ENCODE measurements around the gene ABCB4.

ABCB4 gene

GRCh38 chr7:87416682-87417587, 58.5 kb downstream of the ABCB4 start:
- peak; percentile 37 for DNase-seq (ENCODE audit: low read depth)

GRCh38 chr7:87414794-87415188, 60.7 kb downstream of the ABCB4 start:
- no peak for DNase-seq (ENCODE audit: low read depth)

- DNase-seq (ENCODE audit: low read depth), result no peak
These were observed 61.3 kb downstream of the ABCB4 start for GRCh38 chr7:87413951-87414793.

- no peak for DNase-seq (ENCODE audit: low read depth)
These were observed 62.5 kb downstream of the ABCB4 start for GRCh38 chr7:87413029-87413428.

- DNase-seq (ENCODE audit: low read depth), result no peak
These were observed 64.3 kb downstream of the ABCB4 start for GRCh38 chr7:87411186-87411585.

- DNase-seq (ENCODE audit: low read depth), result no peak
These were observed 70.8 kb downstream of the ABCB4 start for GRCh38 chr7:87404674-87405073.

- no peak for DNase-seq (ENCODE audit: low read depth)
These were observed 77.0 kb downstream of the ABCB4 start for GRCh38 chr7:87398446-87398845.

- DNase-seq (ENCODE audit: low read depth), result no peak
These were observed 79.9 kb downstream of the ABCB4 start for GRCh38 chr7:87395442-87396020.

GRCh38 chr7:87391020-87391701, 84.3 kb downstream of the ABCB4 start:
- no peak for DNase-seq (ENCODE audit: low read depth)

- DNase-seq (ENCODE audit: low read depth), result no peak
These were observed 94.6 kb downstream of the ABCB4 start for GRCh38 chr7:87380905-87381304.

GRCh38 chr7:87375662-87376435, 99.6 kb downstream of the ABCB4 start:
- no peak for DNase-seq (ENCODE audit: low read depth)

- no peak for DNase-seq (ENCODE audit: low read depth)
These were observed 104.8 kb downstream of the ABCB4 start for GRCh38 chr7:87370660-87371180.

- no peak for DNase-seq (ENCODE audit: low read depth)
These were observed 106.3 kb downstream of the ABCB4 start for GRCh38 chr7:87369216-87369615.

GRCh38 chr7:87364246-87364645, 111.2 kb downstream of the ABCB4 start:
- DNase-seq (ENCODE audit: low read depth), result no peak

- DNase-seq (ENCODE audit: low read depth), result no peak
These were observed 112.1 kb downstream of the ABCB4 start for GRCh38 chr7:87363342-87363741.

GRCh38 chr7:87361320-87361719, 114.2 kb downstream of the ABCB4 start:
- no peak for DNase-seq (ENCODE audit: low read depth)

- no peak for DNase-seq (ENCODE audit: low read depth)
These were observed 116.1 kb downstream of the ABCB4 start for GRCh38 chr7:87359366-87359765.

GRCh38 chr7:87356448-87356847, 119.0 kb downstream of the ABCB4 start:
- no peak for DNase-seq (ENCODE audit: low read depth)

GRCh38 chr7:87354749-87355148, 120.7 kb downstream of the ABCB4 start:
- DNase-seq (ENCODE audit: low read depth), result no peak

Data from activated gamma-delta T cell treated with anti-CD3 and anti-CD28 coated beads, Interleukin-2, amount 50 U/mL, for 16 hours (primary cell).